NCI-H1417 (cell line): Measurements from ENCODE around the gene DOLPP1.

Source experiments
- DNase-seq, 3 experiments: peaks; one replicate each; lab custom pipeline; 2025; lab: John Stamatoyannopoulos, UW

The DOLPP1 gene, protein sequence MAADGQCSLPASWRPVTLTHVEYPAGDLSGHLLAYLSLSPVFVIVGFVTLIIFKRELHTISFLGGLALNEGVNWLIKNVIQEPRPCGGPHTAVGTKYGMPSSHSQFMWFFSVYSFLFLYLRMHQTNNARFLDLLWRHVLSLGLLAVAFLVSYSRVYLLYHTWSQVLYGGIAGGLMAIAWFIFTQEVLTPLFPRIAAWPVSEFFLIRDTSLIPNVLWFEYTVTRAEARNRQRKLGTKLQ

GRCh38 chr9:129080601-129081387, at the start of gene DOLPP1:
DOLPP1 (plus strand) TSS chr9:129081111; CDS start chr9:129081132, 21 bp downstream.
- DNase-seq = peak; percentile 93 to 100 (median 100)

DNA sequence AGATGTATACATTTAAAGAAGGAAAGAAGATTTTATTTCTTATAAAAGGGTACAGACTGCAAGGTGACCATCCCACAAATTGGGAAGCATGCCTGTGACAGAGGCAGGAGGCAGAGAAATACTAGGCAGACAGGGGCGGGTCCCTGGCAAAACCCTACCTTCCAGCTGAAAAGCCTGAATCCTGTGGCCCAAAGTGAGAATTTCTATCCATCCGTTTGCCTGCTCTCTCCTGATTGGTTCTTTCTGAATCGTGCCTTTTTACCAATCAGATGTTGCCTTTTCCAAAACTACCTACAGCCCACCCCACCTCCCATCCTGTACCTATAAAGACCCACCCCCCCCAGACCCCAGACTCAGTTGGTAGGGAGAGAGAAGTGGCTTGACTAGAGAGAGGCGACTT, 49.4 kb upstream of the DOLPP1 start:
- no peak for DNase-seq

DNA sequence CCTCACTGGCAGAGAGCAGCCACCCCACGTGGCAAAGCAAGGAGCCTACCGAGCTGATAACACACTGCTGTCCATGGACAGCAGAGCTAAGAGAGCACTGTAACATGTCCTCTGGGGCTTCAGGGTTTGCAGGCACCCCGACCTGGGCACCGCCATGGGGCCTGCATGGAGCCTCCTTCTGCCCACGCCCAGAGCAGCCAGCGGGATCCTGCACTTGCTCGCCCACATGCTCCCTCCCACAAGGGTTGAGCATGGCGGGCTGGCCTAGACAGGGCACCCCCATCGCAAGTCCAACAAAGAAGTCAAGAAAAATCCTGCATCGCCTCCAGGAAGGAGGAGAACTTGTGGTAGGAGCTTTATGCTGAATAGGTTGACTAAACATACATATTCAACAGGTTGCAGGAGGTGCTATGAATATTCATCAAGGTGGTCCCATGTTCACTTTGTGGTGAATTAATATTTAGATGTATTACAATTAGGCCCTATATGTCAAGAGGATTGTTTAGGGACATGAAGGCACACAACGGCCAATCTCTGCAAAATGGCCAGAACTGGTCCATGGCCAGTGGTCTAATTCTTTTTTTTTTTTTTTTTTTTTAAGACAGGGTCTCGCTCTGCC, 48.3 kb upstream of the DOLPP1 start:
- DNase-seq = no peak

DNA sequence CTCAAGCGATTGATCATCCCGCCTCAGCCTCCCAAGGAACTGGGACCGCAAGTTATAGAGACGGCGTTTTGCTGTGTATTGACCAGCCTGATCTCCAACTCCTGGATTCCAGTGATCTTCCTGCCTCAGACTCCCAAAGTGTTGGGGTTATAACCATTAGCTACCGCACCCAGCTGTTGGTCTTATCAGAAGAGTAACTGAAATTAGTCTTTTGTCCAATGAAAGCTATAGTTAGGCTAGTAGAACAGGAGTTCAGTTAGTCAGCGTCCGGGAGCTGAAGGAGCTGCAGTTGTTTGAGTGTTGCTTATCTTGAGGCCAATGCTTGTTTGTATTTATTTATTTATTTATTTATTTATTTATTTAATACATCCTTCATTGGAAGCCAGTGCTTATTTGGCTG, 47.7 kb upstream of the DOLPP1 start:
- DNase-seq = no peak

DNA sequence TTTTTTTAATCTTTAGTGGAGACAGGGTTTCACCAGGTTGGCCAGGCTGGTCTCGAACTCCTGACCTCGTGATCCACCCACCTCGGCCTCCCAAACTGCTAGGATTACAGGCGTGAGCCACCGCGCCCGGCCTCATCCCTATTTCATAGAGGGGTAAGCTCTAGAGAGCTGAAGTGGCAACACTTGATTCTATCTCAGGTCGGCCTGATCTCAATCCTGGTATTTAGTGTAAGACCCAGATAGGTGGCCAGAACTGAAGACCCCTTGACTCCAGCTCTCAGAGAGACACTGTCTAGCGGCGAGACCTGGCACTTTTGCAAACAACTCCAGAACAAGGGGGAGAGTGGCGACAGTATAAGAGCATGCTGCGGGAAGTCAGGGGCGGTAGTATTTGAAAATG, 45.1 kb upstream of the DOLPP1 start:
- peak in 1 of 3 experiments; percentile 34 for DNase-seq

GRCh38 chr9:129036241-129036922, 44.5 kb upstream of the DOLPP1 start, which contains the start of gene MIGA2:
MIGA2 (plus strand) TSS chr9:129036626; CDS start chr9:129040595, 3,969 bp downstream.
- DNase-seq = peak; percentile 94 to 100 (median 99)

- peak in 1 of 3 experiments; percentile 44 for DNase-seq
Measured at GRCh38 chr9:129036923-129037766, 43.8 kb upstream of the DOLPP1 start.

DNA sequence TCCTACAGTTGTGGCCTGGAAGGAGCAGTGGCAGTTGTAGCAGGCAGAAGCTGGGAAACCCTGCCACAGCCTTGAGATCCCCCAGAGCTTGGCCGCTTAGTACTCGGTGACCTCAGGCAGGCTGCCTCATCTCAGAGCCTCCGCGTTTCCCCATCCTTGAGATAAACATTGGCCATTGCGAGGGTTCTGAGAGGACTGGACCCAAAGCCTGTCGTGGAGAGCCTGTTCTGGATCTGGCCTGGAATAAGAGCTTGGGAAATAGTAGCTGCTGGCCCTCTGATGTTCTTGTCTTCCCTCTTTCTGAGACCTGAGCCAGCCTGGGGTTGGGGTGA, 43.2 kb upstream of the DOLPP1 start:
- no peak for DNase-seq

DNA sequence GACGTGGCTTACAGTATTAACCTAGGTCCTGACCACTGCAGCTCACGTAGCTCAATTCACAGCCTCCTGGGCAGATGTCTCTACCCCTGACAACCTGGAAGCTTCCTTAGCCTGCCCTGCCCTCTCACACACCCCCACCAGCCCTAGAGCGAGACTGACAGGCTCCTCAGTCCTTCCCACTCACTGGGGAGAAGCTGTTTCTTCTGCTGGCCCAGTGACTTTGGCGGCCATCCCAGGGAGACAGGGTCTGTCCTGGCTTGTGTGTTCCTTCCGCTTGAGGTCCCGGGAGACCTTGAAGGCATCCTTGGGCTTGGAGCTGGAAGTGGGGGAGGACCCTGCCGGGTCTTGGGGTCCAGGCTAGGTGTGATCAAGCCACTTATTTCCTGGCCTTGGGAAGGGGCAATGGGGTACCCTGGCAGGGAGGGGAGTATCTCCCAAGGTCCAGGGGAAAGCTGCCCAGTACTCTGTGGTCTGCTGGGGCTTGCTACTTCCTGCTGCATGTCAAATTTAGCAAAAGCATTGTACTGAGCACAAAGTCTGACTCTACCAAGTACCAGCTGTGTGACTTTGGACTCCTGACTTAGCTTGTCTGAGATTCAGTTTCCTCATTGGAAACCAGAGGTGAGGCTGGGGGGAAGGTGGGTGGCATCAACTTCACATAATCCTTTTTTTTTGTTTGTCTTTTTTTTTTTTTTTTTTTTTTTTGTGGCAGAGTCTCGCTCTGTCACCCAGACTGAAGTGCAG, 42.6 kb upstream of the DOLPP1 start:
- no peak for DNase-seq

DNA sequence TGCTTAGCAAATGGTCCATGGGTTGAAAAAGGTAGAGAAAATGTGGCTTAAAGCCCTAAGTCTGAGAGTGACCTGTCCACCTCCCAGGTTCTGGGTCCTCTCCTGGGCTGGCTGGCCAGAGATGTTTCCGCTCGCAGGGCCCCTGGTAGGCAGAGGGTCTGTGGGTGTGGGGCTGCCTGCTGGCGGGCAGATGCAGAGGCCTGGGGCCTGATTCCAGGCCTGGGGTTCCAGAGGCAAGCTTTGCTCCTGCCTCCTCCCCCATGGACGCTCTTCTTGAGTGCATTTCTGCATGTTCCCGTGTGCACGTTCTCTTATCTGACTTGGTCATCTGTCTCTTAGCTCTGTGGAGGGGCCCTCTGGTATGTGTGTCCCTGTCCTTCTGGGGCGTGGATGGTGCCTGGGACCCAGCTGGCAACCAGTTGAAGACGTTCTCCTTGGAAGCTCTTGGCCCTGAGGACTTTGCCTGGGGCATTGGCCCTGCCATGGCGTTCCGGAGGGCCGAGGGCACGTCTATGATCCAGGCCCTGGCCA, 40.7 kb upstream of the DOLPP1 start:
- no peak for DNase-seq

- DNase-seq = no peak
Measured at GRCh38 chr9:129042016-129042415, 38.9 kb upstream of the DOLPP1 start.

GRCh38 chr9:129052592-129052991, 28.3 kb upstream of the DOLPP1 start:
- no peak for DNase-seq

DNA sequence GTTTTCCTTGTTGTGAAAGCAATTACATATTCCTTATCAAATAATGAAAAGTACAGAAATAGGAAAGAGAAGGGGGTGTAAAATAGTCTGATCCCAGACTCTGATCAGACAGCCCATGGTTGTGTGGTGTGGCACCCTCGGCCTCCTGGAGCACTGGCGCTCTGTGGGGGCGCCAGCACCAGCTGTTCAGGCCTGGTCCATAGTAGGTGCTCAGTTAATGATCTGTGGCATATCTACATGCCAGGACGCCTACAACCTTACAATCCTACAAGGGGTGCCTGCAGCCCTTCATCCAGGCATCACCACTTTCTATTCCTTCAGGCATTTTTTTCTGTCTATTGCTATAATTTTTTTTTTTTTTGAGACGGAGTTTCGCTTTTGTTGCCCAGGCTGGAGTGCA, 27.9 kb upstream of the DOLPP1 start:
- no peak for DNase-seq

DNA sequence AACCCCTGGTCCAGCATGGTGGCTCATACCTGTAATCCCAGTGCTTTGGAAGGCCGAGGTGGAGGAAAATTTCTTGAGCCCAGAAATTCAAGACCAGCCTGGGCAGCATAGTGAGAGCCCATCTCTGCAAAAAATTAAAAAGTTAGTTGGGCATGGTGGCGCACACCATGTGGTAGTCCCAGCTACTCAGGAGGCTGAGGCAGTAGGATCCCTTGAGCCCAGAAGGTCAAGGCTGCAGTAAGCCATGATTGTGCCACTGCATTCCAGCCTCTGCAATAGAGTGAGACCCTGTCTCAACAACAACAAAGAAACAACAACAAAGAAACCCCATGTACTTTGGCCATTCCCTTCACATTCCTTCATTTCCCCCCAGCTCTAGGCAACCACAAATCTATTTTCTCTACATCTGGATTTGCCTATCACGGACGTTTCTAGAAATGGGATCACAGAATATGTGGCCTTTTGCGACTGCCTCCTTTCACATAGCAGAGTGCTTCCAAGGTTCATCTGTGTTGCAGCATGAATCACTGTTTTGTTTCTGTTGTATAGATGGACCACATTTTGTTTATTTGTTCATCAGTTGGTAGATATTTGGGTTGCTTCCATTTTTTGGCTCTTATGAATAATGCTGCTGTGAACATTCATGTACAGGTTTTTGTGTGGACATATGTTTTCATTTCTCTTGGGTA, 26.6 kb upstream of the DOLPP1 start:
- no peak for DNase-seq

- no peak for DNase-seq
Measured at GRCh38 chr9:129058965-129059795, 21.7 kb upstream of the DOLPP1 start.

DNA sequence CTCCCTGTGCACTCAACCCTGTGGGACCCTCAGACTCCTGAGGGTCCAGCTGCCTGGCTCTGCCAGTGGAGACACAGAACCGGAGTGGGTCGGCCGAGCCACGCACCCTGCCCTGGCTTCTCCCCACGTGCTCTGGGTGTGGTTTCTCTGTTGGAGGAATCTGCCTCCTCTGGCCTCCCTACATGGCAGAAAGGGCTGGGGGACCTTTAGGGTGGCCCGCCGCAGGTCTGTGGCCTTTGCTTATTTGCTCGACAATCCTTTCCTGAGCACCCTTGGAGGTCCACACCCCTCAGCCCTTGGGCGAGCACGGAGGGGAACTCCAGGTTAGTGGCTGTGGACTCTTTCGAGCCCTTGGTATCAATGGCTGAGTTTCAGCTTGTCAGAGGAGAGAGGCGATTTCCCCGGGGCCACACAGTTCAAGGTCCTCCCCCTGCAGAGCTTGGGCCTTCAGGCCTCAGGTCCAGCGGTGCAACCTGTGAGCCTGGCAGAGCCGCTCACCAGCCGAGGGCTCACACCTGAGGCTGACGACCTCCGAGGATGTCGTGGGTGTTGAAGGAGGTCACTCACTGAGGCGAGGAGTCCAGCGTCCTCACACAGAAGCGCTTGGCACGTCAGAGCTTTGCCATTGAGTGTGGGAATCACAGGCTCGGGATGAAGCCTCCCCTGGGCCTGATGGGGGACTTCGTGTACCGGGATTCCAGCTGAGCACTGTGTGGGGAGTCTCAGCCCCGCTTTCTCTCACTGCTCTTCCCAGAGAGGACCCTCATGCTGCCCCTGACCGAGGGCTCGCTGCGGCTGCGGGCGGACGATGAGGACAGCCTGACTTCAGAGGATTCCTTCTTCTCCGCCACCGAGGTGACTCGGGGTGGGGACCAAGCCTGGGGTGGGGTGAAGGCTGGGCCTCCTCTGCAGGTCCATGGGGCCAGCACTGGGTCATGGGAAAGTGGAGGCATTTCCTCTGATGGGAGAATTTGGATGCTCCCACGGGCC, 20.8 kb upstream of the DOLPP1 start:
- no peak for DNase-seq

- no peak for DNase-seq
Measured at GRCh38 chr9:129060991-129061390, 19.9 kb upstream of the DOLPP1 start.

DNA sequence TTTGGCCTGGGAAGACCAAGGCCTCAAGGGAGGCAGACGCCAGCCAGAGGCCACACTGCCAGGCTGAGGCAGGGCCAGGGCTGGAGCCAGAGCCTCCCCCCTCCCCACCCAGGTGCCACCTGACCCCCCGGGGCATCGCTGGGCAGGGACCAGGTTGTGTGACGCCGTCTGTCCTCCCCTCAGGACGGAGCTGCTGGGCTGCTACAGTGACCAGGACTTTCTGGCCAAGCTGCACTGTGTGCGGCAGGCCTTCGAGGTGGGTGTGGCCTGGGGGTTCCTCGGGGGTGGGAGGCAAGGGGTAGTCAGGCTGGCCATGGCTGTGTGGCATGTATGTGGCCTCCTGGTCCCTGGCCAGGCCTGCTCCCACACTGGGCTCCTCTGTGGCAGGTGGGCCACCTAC, 17.9 kb upstream of the DOLPP1 start:
- no peak for DNase-seq
